SK-N-SH (cell line): ENCODE measurements around the gene DUSP23. TPM values are rescaled to one million over a fixed set of nuclear protein-coding genes. Genes with fewer than 3 reads are reported as not detected.

Source experiments
- CTCF ChIA-PET: fragments of 300-600, 350-600 bp; formaldehyde crosslinking; extraction: SDS; loops from one replicate; lab custom pipeline; 2021; lab: Yijun Ruan, JAX
- POLR2A ChIA-PET: fragments of 350-600 bp; sonication (Branson Sonifier 250); formaldehyde crosslinking; extraction: SDS; loops from one replicate; lab custom pipeline; 2020; ENCODE audit warnings: antibody characterized with exemption, inconsistent platforms; lab: Yijun Ruan, JAX
- DNase-seq: peaks from one replicate; pipeline ENCODE4 v3.0.0; 2012
- H2AFZ ChIP-seq: fragments of 200-600 bp; sonication (generic); 2 replicates; pipeline ENCODE4 v1.8.1; 2016; ENCODE audit warnings: antibody characterized with exemption, mild to moderate bottlenecking, low read depth
- H3F3A ChIP-seq: fragments of 200-600 bp; sonication (generic); replicated peaks from 2 replicates; pipeline ENCODE3; 2016; ENCODE audit warnings: antibody characterized with exemption, mild to moderate bottlenecking; ENCODE audit not compliant: insufficient read depth
- H3K27ac ChIP-seq, 2 experiments: fragments of 200-500 bp in 1 of 2; fragments of 200-600 bp in 1 of 2; sonication (Bioruptor generic) in 1 of 2; sonication (generic), shearing (Covaris generic) in 1 of 2; 2 replicates each; pipeline versions ENCODE4 v1.5.1 to v1.6.1; 2014 to 2016; ENCODE audit warnings: low read depth in 2 of 2, inconsistent platforms in 1 of 2, low read length in 1 of 2, mild to moderate bottlenecking in 1 of 2, mixed read lengths in 1 of 2
- H3K27me3 ChIP-seq: fragments of 200-600 bp; sonication (generic), shearing (Covaris generic); 2 replicates; pipeline ENCODE4 v1.6.1; 2016; ENCODE audit warnings: mixed run types; ENCODE audit not compliant: insufficient read depth
- H3K36me3 ChIP-seq, 2 experiments: fragments of 200-500 bp in 1 of 2; fragments of 200-600 bp in 1 of 2; sonication (Bioruptor generic) in 1 of 2; sonication (generic) in 1 of 2; replicated peaks in 1 of 2; 2 replicates each; pipeline versions ENCODE3 to v1.5.1; 2014 to 2016; ENCODE audit warnings: low read length in 1 of 2, mild to moderate bottlenecking in 1 of 2; ENCODE audit not compliant: insufficient read depth in 2 of 2, control insufficient read depth in 1 of 2
- H3K4me1 ChIP-seq, 2 experiments: fragments of 200-500 bp in 1 of 2; fragments of 200-600 bp in 1 of 2; sonication (Bioruptor generic) in 1 of 2; sonication (generic), shearing (Covaris generic) in 1 of 2; 2 replicates each; pipeline versions ENCODE4 v1.5.1 to v1.6.1; 2014 to 2016; ENCODE audit warnings: low read depth in 1 of 2, low read length in 1 of 2, mixed run types in 1 of 2; ENCODE audit not compliant: insufficient read depth in 2 of 2, control insufficient read depth in 1 of 2
- H3K4me2 ChIP-seq: fragments of 200-600 bp; sonication (generic), shearing (Covaris generic); 2 replicates; pipeline ENCODE4 v1.6.1; 2017; ENCODE audit warnings: mixed run types
- H3K4me3 ChIP-seq, 2 experiments: fragments of 200-500 bp in 1 of 2; fragments of 200-600 bp in 1 of 2; sonication (Bioruptor generic) in 1 of 2; sonication (generic), shearing (Covaris generic) in 1 of 2; 2 replicates each; pipeline versions ENCODE4 v1.5.1 to v1.8.1; 2014 to 2016; ENCODE audit warnings: low read depth in 2 of 2, inconsistent platforms in 1 of 2, low read length in 1 of 2, mild to moderate bottlenecking in 1 of 2, mixed read lengths in 1 of 2, moderate library complexity in 1 of 2
- H3K79me2 ChIP-seq: fragments of 200-600 bp; sonication (generic); 2 replicates; pipeline ENCODE4 v1.8.1; 2017; ENCODE audit warnings: mild to moderate bottlenecking; ENCODE audit not compliant: insufficient read depth
- H3K9ac ChIP-seq: fragments of 200-600 bp; sonication (generic); 2 replicates; pipeline ENCODE4 v1.6.1; 2017; ENCODE audit warnings: mixed run types
- H3K9me2 ChIP-seq: fragments of 200-600 bp; sonication (generic); 2 replicates; pipeline ENCODE4 v1.6.1; 2017; ENCODE audit warnings: mixed run types
- H3K9me3 ChIP-seq: fragments of 200-600 bp; sonication (generic); 2 replicates; pipeline ENCODE4 v1.6.1; 2017; ENCODE audit warnings: mixed run types, mild to moderate bottlenecking, moderate library complexity
- H4K20me1 ChIP-seq: fragments of 200-600 bp; sonication (generic); 2 replicates; pipeline ENCODE4 v1.6.1; 2017; ENCODE audit warnings: mild to moderate bottlenecking, mixed run types; ENCODE audit not compliant: insufficient read depth
- CHD2 ChIP-seq: fragments of 150-350 bp; IDR thresholded peaks from 2 replicates; pipeline ENCODE4 v1.6.1; 2018; ENCODE audit warnings: low read length; ENCODE audit not compliant: partially characterized antibody
- ELF1 ChIP-seq: IDR thresholded peaks from 2 replicates; pipeline ENCODE4 v1.4.0; 2012
- EP300 ChIP-seq, 2 experiments: IDR thresholded peaks; 2 replicates each; pipeline versions ENCODE4 v1.4.0 to v1.6.1; 2012; ENCODE audit warnings: borderline replicate concordance in 1 of 2, low read depth in 1 of 2, low read length in 1 of 2
- EZH2phosphoT487 ChIP-seq: fragments of 200-600 bp; sonication (generic); IDR thresholded peaks from 2 replicates; pipeline ENCODE4 v1.6.1; 2017; ENCODE audit warnings: low read depth, mixed run types, mild to moderate bottlenecking, antibody characterized with exemption, moderate library complexity, borderline replicate concordance
- FOXJ3 ChIP-seq: sonication (generic); formaldehyde crosslinking; IDR thresholded peaks from 2 replicates; pipeline ENCODE4 v1.5.1; 2020; ENCODE audit warnings: mild to moderate bottlenecking, missing genetic modification reagents
- FOXM1 ChIP-seq: IDR thresholded peaks from 2 replicates; pipeline ENCODE4 v1.4.0; 2012; ENCODE audit warnings: low read depth, mild to moderate bottlenecking
- GABPA ChIP-seq: IDR thresholded peaks from 2 replicates; pipeline ENCODE4 v1.4.0; 2012; ENCODE audit warnings: low read depth, mild to moderate bottlenecking
- GATA2 ChIP-seq: sonication (generic); formaldehyde crosslinking; IDR thresholded peaks from 2 replicates; pipeline ENCODE4 v1.5.0; 2020; ENCODE audit warnings: mild to moderate bottlenecking, missing genetic modification reagents
- IRF3 ChIP-seq: fragments of 150-350 bp; IDR thresholded peaks from 2 replicates; pipeline ENCODE4 v1.6.1; 2016; ENCODE audit warnings: mild to moderate bottlenecking, low read depth, low read length
- MXI1 ChIP-seq: IDR thresholded peaks from 2 replicates; pipeline ENCODE4 v1.6.1; 2012; ENCODE audit warnings: mild to moderate bottlenecking, low read depth, low read length, improper control_type of control experiment
- NRF1 ChIP-seq: IDR thresholded peaks from 2 replicates; pipeline ENCODE4 v1.6.1; 2012; ENCODE audit warnings: low read depth, mild to moderate bottlenecking, low read length
- PBX3 ChIP-seq: IDR thresholded peaks from 2 replicates; pipeline ENCODE4; 2012
- RCOR1 ChIP-seq: fragments of 150-350 bp; IDR thresholded peaks from 2 replicates; pipeline ENCODE4 v1.6.1; 2017; ENCODE audit warnings: antibody characterized with exemption, low read length
- SMC3 ChIP-seq: IDR thresholded peaks from 2 replicates; pipeline ENCODE4 v1.6.1; 2012; ENCODE audit warnings: low read depth, low read length, improper control_type of control experiment
- TAF1 ChIP-seq: IDR thresholded peaks from 2 replicates; pipeline ENCODE4 v1.6.1; 2012; ENCODE audit warnings: low read depth, mild to moderate bottlenecking, low read length, moderate library complexity, borderline replicate concordance
- TCF12 ChIP-seq: IDR thresholded peaks from 2 replicates; pipeline ENCODE4 v1.4.0; 2012
- TEAD4 ChIP-seq: IDR thresholded peaks from 2 replicates; pipeline ENCODE4 v1.4.0; 2012; ENCODE audit warnings: mild to moderate bottlenecking, borderline replicate concordance; ENCODE audit not compliant: insufficient read depth
- USF1 ChIP-seq: IDR thresholded peaks from 2 replicates; pipeline ENCODE4 v1.4.0; 2012; ENCODE audit warnings: low read depth, borderline replicate concordance
- USF2 ChIP-seq: fragments of 150-350 bp; IDR thresholded peaks from 2 replicates; pipeline ENCODE4 v1.6.1; 2017; ENCODE audit warnings: antibody characterized with exemption, low read length, low read depth, borderline replicate concordance
- YY1 ChIP-seq: IDR thresholded peaks from 2 replicates; pipeline ENCODE4 v1.4.0; 2012; ENCODE audit warnings: low read depth, mild to moderate bottlenecking
- WGBS: methylation state at CpG from one replicate; pipeline ENCODE4 v1.1.6; 2017; ENCODE audit warnings: low lambda C conversion rate; 5-methylcytosine and 5-hydroxymethylcytosine counted together
- polyA plus RNA-seq, 3 experiments: library from polyadenylated mRNA; depleted of rRNA; stranded (reverse); fragments of >200 nt; gene quantifications; 2 replicates each; pipeline ENCODE4 v1.2.3, GENCODE V29; 2012

Gene DUSP23
- polyA plus RNA-seq, 1 of the 3 experiments (the other 2 are of a cell fraction) = 41.2 TPM

- no peaks in the 10 kb centered on the region for H4K20me1 ChIP-seq
- H2AFZ ChIP-seq = no peak overlapping the region
- no peaks in the 10 kb centered on the region for H3K4me1 ChIP-seq
- H3K27me3 ChIP-seq = peaks cover 8% of the 10 kb centered on the region; the same call in 1 of the 2 replicates
- no peak overlapping the region for H3K27ac ChIP-seq
- no peak for DNase-seq
- WGBS = 10% methylated on average over 2 of the region's 2 CpGs
- no peaks in the 10 kb centered on the region for H3K9me2 ChIP-seq
- H3K4me2 ChIP-seq = no peak overlapping the region
- no peaks in the 10 kb centered on the region for H3K36me3 ChIP-seq
- no peak for TF ChIP-seq ELF1
- TF ChIP-seq TEAD4 = no peak
- TF ChIP-seq TCF12 = no peak
- no peak for TF ChIP-seq FOXM1
- TF ChIP-seq TAF1 = no peak
- no peak for TF ChIP-seq MXI1
- TF ChIP-seq IRF3 = no peak
- no peak for TF ChIP-seq USF1
- no peak for TF ChIP-seq GABPA
- no peak for TF ChIP-seq GATA2 (CRISPR knock-in tag)
- TF ChIP-seq CHD2 = no peak
- TF ChIP-seq YY1 = no peak
- TF ChIP-seq NRF1 = no peak
- H3K9ac ChIP-seq = no peak overlapping the region
- no peaks in the 10 kb centered on the region for H3K9me3 ChIP-seq
- CTCF ChIA-PET = no interaction called here
- H3K79me2 ChIP-seq = no peaks in the 10 kb centered on the region
- POLR2A ChIA-PET = no interaction called here
- H3K4me3 ChIP-seq = no peak overlapping the region
- H3F3A ChIP-seq = no peaks in the 10 kb centered on the region
Observed at GRCh38 chr1:159749630-159750029, 31.1 kb upstream of the DUSP23 start.

- H3K9ac ChIP-seq = no peak overlapping the region
- H3F3A ChIP-seq = no peaks in the 10 kb centered on the region
- no peaks in the 10 kb centered on the region for H4K20me1 ChIP-seq
- H3K79me2 ChIP-seq = no peaks in the 10 kb centered on the region
- H3K9me2 ChIP-seq = no peaks in the 10 kb centered on the region
- no peaks in the 10 kb centered on the region for H3K4me1 ChIP-seq
- CTCF ChIA-PET = no interaction called here
- POLR2A ChIA-PET = no interaction called here
- H2AFZ ChIP-seq = no peak overlapping the region
- H3K9me3 ChIP-seq = no peaks in the 10 kb centered on the region
- no peak overlapping the region for H3K4me2 ChIP-seq
- DNase-seq = no peak
- no peak overlapping the region for H3K4me3 ChIP-seq
- no peaks in the 10 kb centered on the region for H3K36me3 ChIP-seq
- H3K27me3 ChIP-seq = peaks cover 8% of the 10 kb centered on the region; the same call in 1 of the 2 replicates
- TF ChIP-seq PBX3 = no peak
- TF ChIP-seq GATA2 (CRISPR knock-in tag) = no peak
- no peak for TF ChIP-seq CHD2
- no peak for TF ChIP-seq RCOR1
- TF ChIP-seq FOXJ3 (CRISPR knock-in tag) = no peak
- TF ChIP-seq TCF12 = no peak
- no peak for TF ChIP-seq EZH2phosphoT487
- no peak for TF ChIP-seq SMC3
- no peak for TF ChIP-seq USF2
- no peak for TF ChIP-seq EP300 (IDR thresholded peaks at IDR 0.05; ENCODE audit: borderline replicate concordance in 1 of 2, low read depth in 1 of 2, low read length in 1 of 2)
- no peak for TF ChIP-seq TEAD4
- no peak for TF ChIP-seq ELF1
- no peak overlapping the region for H3K27ac ChIP-seq
Observed at GRCh38 chr1:159750621-159751020, 30.1 kb upstream of the DUSP23 start.
